Stimulated activated CD4-positive, alpha-beta T cell treated with anti-CD3 and anti-CD28 coated beads, TNF-alpha, amount 100 ng/mL, for 1 hour (primary cell): ENCODE results near the gene CLIC1.
"Not testable (repeated sequence)": the region's sequence is repeated elsewhere in the genome, so short reads cannot be mapped to it uniquely, and the experiment has no call there.

ENCODE experiments used
- DNase-seq, 3 donors: peaks; one replicate each; pipeline ENCODE4 v3.0.0-alpha.2; 2020; ENCODE audit warnings: low read depth in 3 of 3, low spot score in 1 of 3

CLIC1 gene

GRCh38 chr6:31723980-31724691 is 12.2 kb downstream of the CLIC1 start:
- DNase-seq = no peak

- no peak for DNase-seq
Observed at GRCh38 chr6:31723245-31723979, 12.9 kb downstream of the CLIC1 start, which contains the start of gene MPIG6B. TSS of gene MPIG6B (plus strand) at chr6:31723373. CDS start at chr6:31723384, 11 bp downstream.

GRCh38 chr6:31722173-31722572 is 14.2 kb downstream of the CLIC1 start:
- no peak for DNase-seq

GRCh38 chr6:31721351-31722020 is 14.8 kb downstream of the CLIC1 start, which contains the start of gene LY6G6C:
TSS of gene LY6G6C (minus strand) at chr6:31721746. CDS start at chr6:31721679, 67 bp downstream.
- DNase-seq = no peak

GRCh38 chr6:31720196-31720770 is 16.0 kb downstream of the CLIC1 start:
- no peak for DNase-seq

- no peak for DNase-seq
Observed at GRCh38 chr6:31719001-31719400, 17.3 kb downstream of the CLIC1 start.

- DNase-seq = no peak
Observed at GRCh38 chr6:31718265-31718664, 18.1 kb downstream of the CLIC1 start.

GRCh38 chr6:31717499-31718222 is 18.7 kb downstream of the CLIC1 start:
- no peak for DNase-seq

- DNase-seq = no peak
Observed at GRCh38 chr6:31715022-31715958, 21.0 kb downstream of the CLIC1 start, which contains the start of gene LY6G6D. TSS of gene LY6G6D (plus strand) at chr6:31715348. CDS start at chr6:31715356, 8 bp downstream.

- no peak for DNase-seq
Observed at GRCh38 chr6:31713991-31714684, 22.2 kb downstream of the CLIC1 start.

- no peak for DNase-seq
Observed at GRCh38 chr6:31713465-31713864, 22.9 kb downstream of the CLIC1 start.

GRCh38 chr6:31712296-31712695 is 24.0 kb downstream of the CLIC1 start:
- no peak for DNase-seq

GRCh38 chr6:31711233-31711632 is 25.1 kb downstream of the CLIC1 start:
- DNase-seq = no peak

GRCh38 chr6:31710523-31711219 is 25.7 kb downstream of the CLIC1 start:
- no peak for DNase-seq

GRCh38 chr6:31709157-31709556 is 27.2 kb downstream of the CLIC1 start:
- not testable (repeated sequence) for DNase-seq

- no peak for DNase-seq
Observed at GRCh38 chr6:31708224-31708623, 28.1 kb downstream of the CLIC1 start.

GRCh38 chr6:31707701-31708100 is 28.6 kb downstream of the CLIC1 start:
- no peak for DNase-seq

- DNase-seq = no peak
Observed at GRCh38 chr6:31706599-31706998, 29.7 kb downstream of the CLIC1 start, which contains the start of gene LY6G6F. TSS of gene LY6G6F (plus strand) at chr6:31706866. CDS start at chr6:31706907, 41 bp downstream.
